HEK293 (cell line): ENCODE results near the gene SPATA4.

Experiments
- CTCF ChIA-PET: fragments of 350-600 bp; formaldehyde crosslinking; extraction: SDS; loops from one replicate; lab custom pipeline; 2021; ENCODE audit warnings: antibody characterized with exemption; lab: Yijun Ruan, JAX
- POLR2A ChIA-PET: fragments of 300-600 bp; formaldehyde crosslinking; extraction: SDS; loops from one replicate; lab custom pipeline; 2020; ENCODE audit warnings: antibody characterized with exemption, inconsistent platforms; lab: Yijun Ruan, JAX
- H3K27ac ChIP-seq: fragments of 200-500 bp; sonication (Bioruptor generic); 2 replicates; pipeline ENCODE4 v1.5.1; 2014; ENCODE audit warnings: low read depth, low read length, control low read depth, inconsistent platforms; ENCODE audit errors: extremely low read depth
- H3K36me3 ChIP-seq, 2 experiments: fragments of 200-500 bp in 1 of 2; sonication (Bioruptor generic) in 1 of 2; 1 replicate in 1 of 2; 2 replicates in 1 of 2; pipeline ENCODE4 v1.5.1; 2014 to 2017; ENCODE audit warnings: inconsistent platforms in 2 of 2, low read length in 2 of 2; ENCODE audit not compliant: control insufficient read depth in 2 of 2, insufficient read depth in 1 of 2
- H3K4me1 ChIP-seq: fragments of 200-500 bp; sonication (Bioruptor generic); 2 replicates; pipeline ENCODE4 v1.5.1; 2014; ENCODE audit warnings: mild to moderate bottlenecking, low read length, inconsistent platforms; ENCODE audit not compliant: control insufficient read depth, insufficient read depth
- H3K4me3 ChIP-seq: 2 replicates; pipeline ENCODE4 v1.5.1; 2011; ENCODE audit warnings: low read depth, mild to moderate bottlenecking, control low read depth, low read length, moderate library complexity
- H3K9me3 ChIP-seq: fragments of 200-500 bp; sonication (Bioruptor generic); 2 replicates; pipeline ENCODE4 v1.5.1; 2014; ENCODE audit warnings: low read depth, low read length, inconsistent platforms; ENCODE audit not compliant: control insufficient read depth, insufficient read depth
- KLF16 ChIP-seq: fragments of 450-650 bp; formaldehyde crosslinking; IDR thresholded peaks from 2 replicates; pipeline ENCODE4 v1.5.1; 2017; ENCODE audit warnings: missing biosample characterization, missing genetic modification characterization
- MEIS1 ChIP-seq: sonication (generic); formaldehyde crosslinking; IDR thresholded peaks from 2 replicates; pipeline ENCODE4 v1.8.1; 2022; ENCODE audit warnings: missing genetic modification reagents, mild to moderate bottlenecking, borderline replicate concordance
- SETDB1 ChIP-seq: IDR thresholded peaks from one replicate; pipeline ENCODE4 v1.6.1; 2017; ENCODE audit warnings: mild to moderate bottlenecking, low read length, moderate library complexity, mixed read lengths; ENCODE audit not compliant: insufficient read length
- ZFHX2 ChIP-seq: fragments of 450-650 bp; formaldehyde crosslinking; conservative IDR thresholded peaks from 2 replicates; pipeline ENCODE4 v1.5.1; 2016; ENCODE audit warnings: missing biosample characterization, missing genetic modification characterization
- ZNF138 ChIP-seq: fragments of 450-650 bp; formaldehyde crosslinking; IDR thresholded peaks from 2 replicates; pipeline ENCODE4 v1.5.1; 2016; ENCODE audit warnings: missing biosample characterization, missing genetic modification characterization, borderline replicate concordance
- ZNF16 ChIP-seq: fragments of 450-650 bp; formaldehyde crosslinking; IDR thresholded peaks from 2 replicates; pipeline ENCODE4 v1.5.1; 2016; ENCODE audit warnings: low read depth, missing biosample characterization, missing genetic modification characterization
- ZNF292 ChIP-seq: fragments of 450-650 bp; formaldehyde crosslinking; IDR thresholded peaks from 2 replicates; pipeline ENCODE4 v1.5.1; 2016; ENCODE audit warnings: low read depth, missing biosample characterization, missing genetic modification characterization, borderline replicate concordance
- ZNF521 ChIP-seq: fragments of 450-650 bp; formaldehyde crosslinking; IDR thresholded peaks from 2 replicates; pipeline ENCODE4 v1.5.1; 2017; ENCODE audit warnings: missing biosample characterization, mild to moderate bottlenecking, missing genetic modification characterization
- ZNF707 ChIP-seq: fragments of 450-650 bp; formaldehyde crosslinking; IDR thresholded peaks from 2 replicates; pipeline ENCODE4 v1.5.1; 2016; ENCODE audit warnings: missing biosample characterization, missing genetic modification characterization
- TF ChIP-seq, protein P1 (sequence below): fragments of 450-650 bp; formaldehyde crosslinking; IDR thresholded peaks from 2 replicates; pipeline ENCODE4 v1.5.1; 2016; ENCODE audit warnings: missing biosample characterization, missing genetic modification characterization
- TF ChIP-seq, protein P2 (sequence below): fragments of 450-650 bp; formaldehyde crosslinking; IDR thresholded peaks from 2 replicates; pipeline ENCODE4 v1.5.1; 2016; ENCODE audit warnings: missing biosample characterization, missing genetic modification characterization
- TF ChIP-seq, protein P3 (sequence below): fragments of 450-650 bp; formaldehyde crosslinking; conservative IDR thresholded peaks from 2 replicates; pipeline ENCODE4 v1.5.1; 2016; ENCODE audit warnings: low read depth, missing biosample characterization, missing genetic modification characterization
- TF ChIP-seq, protein P4 (sequence below): fragments of 450-650 bp; formaldehyde crosslinking; IDR thresholded peaks from 2 replicates; pipeline ENCODE4 v1.5.1; 2016; ENCODE audit warnings: missing biosample characterization, missing genetic modification characterization, low read depth
- TF ChIP-seq, protein P5 (sequence below): fragments of 450-650 bp; formaldehyde crosslinking; optimal IDR thresholded peaks from 2 replicates; pipeline ENCODE3; 2016; ENCODE audit warnings: missing biosample characterization, mild to moderate bottlenecking, missing genetic modification characterization
- TF ChIP-seq, protein P6 (sequence below): fragments of 450-650 bp; formaldehyde crosslinking; IDR thresholded peaks from 2 replicates; pipeline ENCODE4 v1.5.1; 2017; ENCODE audit warnings: missing biosample characterization, missing genetic modification characterization
- TF ChIP-seq, protein P7 (sequence below): fragments of 450-650 bp; formaldehyde crosslinking; IDR thresholded peaks from 2 replicates; pipeline ENCODE4 v1.5.1; 2016; ENCODE audit warnings: missing biosample characterization, missing genetic modification characterization

The SPATA4 gene

DNA sequence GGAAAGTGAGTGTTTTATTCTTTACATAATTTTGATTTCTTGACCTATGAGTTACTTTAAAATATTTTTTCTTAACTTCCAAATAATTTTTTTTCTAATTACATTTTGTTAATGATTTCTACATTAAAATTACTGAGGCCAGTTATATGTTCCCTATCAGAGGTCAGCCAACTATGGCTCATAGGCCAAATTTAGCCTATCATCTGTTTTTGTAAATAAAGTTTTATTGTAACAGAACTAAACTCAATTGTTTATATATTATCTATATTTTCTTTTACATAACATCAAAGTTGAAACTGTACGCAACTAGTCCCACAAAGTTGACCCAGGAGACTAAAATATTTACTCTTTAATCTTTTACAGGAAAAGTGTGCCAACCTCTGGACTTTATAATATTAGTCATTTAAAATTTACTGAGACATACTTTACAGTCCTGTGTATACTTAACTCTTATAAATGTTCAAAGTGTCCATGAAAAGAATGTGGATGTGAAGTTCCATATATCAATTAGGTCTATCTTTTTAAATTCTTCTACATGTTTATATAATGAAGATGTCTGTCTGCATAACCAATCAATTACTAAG lies 47.5 kb upstream of the SPATA4 start:
- ChIA-PET CTCF (no interaction called here), POLR2A (no interaction called here)
- no peaks in the 10 kb centered on the region for H3K9me3 ChIP-seq
- peaks cover 7% of the 10 kb centered on the region for H3K4me1 ChIP-seq
- TF ChIP-seq SETDB1 (no peak), ZNF521 (tag by site-specific recombination) (no peak), MEIS1 (CRISPR knock-in tag) (no peak), KLF16 (tag by site-specific recombination) (no peak), ZNF707 (tag by site-specific recombination) (no peak), ZNF16 (tag by site-specific recombination) (no peak), ZNF138 (tag by site-specific recombination) (no peak), ZFHX2 (tag by site-specific recombination) (no peak), ZNF292 (no peak)
- TF ChIP-seq, protein P1, sequence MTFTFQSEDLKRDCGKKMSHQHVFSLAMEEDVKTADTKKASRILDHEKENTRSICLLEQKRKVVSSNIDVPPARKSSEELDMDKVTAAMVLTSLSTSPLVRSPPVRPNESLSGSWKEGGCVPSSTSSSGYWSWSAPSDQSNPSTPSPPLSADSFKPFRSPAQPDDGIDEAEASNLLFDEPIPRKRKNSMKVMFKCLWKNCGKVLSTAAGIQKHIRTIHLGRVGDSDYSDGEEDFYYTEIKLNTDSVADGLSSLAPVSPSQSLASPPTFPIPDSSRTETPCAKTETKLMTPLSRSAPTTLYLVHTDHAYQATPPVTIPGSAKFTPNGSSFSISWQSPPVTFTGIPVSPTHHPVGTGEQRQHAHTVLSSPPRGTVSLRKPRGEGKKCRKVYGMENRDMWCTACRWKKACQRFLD (tag by site-specific recombination): no peak
- TF ChIP-seq, protein P2, sequence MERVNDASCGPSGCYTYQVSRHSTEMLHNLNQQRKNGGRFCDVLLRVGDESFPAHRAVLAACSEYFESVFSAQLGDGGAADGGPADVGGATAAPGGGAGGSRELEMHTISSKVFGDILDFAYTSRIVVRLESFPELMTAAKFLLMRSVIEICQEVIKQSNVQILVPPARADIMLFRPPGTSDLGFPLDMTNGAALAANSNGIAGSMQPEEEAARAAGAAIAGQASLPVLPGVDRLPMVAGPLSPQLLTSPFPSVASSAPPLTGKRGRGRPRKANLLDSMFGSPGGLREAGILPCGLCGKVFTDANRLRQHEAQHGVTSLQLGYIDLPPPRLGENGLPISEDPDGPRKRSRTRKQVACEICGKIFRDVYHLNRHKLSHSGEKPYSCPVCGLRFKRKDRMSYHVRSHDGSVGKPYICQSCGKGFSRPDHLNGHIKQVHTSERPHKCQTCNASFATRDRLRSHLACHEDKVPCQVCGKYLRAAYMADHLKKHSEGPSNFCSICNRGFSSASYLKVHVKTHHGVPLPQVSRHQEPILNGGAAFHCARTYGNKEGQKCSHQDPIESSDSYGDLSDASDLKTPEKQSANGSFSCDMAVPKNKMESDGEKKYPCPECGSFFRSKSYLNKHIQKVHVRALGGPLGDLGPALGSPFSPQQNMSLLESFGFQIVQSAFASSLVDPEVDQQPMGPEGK: no peak
- TF ChIP-seq, protein P3, sequence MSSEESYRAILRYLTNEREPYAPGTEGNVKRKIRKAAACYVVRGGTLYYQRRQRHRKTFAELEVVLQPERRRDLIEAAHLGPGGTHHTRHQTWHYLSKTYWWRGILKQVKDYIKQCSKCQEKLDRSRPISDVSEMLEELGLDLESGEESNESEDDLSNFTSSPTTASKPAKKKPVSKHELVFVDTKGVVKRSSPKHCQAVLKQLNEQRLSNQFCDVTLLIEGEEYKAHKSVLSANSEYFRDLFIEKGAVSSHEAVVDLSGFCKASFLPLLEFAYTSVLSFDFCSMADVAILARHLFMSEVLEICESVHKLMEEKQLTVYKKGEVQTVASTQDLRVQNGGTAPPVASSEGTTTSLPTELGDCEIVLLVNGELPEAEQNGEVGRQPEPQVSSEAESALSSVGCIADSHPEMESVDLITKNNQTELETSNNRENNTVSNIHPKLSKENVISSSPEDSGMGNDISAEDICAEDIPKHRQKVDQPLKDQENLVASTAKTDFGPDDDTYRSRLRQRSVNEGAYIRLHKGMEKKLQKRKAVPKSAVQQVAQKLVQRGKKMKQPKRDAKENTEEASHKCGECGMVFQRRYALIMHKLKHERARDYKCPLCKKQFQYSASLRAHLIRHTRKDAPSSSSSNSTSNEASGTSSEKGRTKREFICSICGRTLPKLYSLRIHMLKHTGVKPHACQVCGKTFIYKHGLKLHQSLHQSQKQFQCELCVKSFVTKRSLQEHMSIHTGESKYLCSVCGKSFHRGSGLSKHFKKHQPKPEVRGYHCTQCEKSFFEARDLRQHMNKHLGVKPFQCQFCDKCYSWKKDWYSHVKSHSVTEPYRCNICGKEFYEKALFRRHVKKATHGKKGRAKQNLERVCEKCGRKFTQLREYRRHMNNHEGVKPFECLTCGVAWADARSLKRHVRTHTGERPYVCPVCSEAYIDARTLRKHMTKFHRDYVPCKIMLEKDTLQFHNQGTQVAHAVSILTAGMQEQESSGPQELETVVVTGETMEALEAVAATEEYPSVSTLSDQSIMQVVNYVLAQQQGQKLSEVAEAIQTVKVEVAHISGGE (tag by site-specific recombination): no peak
- TF ChIP-seq, protein P4, sequence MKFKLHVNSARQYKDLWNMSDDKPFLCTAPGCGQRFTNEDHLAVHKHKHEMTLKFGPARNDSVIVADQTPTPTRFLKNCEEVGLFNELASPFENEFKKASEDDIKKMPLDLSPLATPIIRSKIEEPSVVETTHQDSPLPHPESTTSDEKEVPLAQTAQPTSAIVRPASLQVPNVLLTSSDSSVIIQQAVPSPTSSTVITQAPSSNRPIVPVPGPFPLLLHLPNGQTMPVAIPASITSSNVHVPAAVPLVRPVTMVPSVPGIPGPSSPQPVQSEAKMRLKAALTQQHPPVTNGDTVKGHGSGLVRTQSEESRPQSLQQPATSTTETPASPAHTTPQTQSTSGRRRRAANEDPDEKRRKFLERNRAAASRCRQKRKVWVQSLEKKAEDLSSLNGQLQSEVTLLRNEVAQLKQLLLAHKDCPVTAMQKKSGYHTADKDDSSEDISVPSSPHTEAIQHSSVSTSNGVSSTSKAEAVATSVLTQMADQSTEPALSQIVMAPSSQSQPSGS: no peak
- TF ChIP-seq, protein P5, sequence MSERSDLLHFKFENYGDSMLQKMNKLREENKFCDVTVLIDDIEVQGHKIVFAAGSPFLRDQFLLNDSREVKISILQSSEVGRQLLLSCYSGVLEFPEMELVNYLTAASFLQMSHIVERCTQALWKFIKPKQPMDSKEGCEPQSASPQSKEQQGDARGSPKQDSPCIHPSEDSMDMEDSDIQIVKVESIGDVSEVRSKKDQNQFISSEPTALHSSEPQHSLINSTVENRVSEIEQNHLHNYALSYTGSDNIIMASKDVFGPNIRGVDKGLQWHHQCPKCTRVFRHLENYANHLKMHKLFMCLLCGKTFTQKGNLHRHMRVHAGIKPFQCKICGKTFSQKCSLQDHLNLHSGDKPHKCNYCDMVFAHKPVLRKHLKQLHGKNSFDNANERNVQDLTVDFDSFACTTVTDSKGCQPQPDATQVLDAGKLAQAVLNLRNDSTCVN (tag by site-specific recombination): no peak
- TF ChIP-seq, protein P6, sequence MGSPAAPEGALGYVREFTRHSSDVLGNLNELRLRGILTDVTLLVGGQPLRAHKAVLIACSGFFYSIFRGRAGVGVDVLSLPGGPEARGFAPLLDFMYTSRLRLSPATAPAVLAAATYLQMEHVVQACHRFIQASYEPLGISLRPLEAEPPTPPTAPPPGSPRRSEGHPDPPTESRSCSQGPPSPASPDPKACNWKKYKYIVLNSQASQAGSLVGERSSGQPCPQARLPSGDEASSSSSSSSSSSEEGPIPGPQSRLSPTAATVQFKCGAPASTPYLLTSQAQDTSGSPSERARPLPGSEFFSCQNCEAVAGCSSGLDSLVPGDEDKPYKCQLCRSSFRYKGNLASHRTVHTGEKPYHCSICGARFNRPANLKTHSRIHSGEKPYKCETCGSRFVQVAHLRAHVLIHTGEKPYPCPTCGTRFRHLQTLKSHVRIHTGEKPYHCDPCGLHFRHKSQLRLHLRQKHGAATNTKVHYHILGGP: no peak
- TF ChIP-seq, protein P7, sequence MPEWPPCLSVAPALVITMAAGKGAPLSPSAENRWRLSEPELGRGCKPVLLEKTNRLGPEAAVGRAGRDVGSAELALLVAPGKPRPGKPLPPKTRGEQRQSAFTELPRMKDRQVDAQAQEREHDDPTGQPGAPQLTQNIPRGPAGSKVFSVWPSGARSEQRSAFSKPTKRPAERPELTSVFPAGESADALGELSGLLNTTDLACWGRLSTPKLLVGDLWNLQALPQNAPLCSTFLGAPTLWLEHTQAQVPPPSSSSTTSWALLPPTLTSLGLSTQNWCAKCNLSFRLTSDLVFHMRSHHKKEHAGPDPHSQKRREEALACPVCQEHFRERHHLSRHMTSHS (tag by site-specific recombination): no peak
- no peaks in the 10 kb centered on the region for H3K36me3 ChIP-seq
- no peak overlapping the region for H3K4me3 ChIP-seq
- no peak overlapping the region for H3K27ac ChIP-seq
